GM18511 (cell line): ENCODE results near the gene TACO1.

Experiments used
- ATAC-seq: cut with Tn5 transposase; IDR thresholded peaks from one replicate; pipeline ENCODE4 v1.9.1; 2021; ENCODE audit warnings: mild to moderate bottlenecking, moderate library complexity; ENCODE audit not compliant: unreplicated experiment

Gene TACO1

DNA sequence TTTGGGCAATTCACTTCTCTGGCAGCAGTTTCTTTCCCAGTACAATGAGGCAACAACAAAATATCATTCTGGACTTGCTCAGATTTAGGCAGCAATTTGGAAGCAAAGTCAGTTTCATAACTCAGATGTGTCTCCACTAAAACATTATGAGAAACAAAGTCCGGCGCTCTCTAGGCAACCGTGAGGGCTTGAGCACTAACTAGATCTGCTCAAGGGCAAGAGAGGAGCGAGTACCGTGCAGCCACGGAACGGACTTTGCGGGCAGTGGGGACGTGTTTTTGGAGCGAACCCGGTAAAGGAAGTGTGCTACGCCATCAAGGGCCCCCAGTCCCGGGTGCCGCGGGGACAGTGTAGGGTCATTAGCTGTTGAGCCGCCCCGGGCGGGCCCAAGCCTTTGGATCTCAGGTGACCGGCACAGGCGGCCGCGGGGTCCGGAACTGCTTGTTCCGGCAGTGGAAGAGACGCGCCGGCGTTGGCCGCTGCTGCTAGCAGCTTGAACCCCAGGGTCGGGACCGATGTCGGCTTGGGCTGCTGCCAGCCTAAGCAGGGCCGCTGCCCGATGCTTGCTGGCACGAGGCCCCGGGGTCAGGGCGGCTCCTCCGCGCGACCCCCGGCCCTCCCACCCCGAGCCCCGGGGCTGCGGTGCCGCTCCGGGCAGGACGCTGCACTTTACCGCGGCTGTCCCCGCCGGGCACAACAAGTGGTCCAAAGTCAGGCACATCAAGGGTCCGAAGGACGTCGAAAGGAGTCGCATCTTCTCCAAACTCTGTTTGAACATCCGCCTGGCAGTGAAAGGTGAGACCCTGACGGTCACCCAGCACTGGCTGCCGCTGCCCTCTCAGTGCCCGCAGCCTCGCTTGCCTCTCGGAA lies at the start of gene TACO1:
Gene TACO1 (plus strand): TSS at position 327 of the 870 bp plus-strand sequence. CDS start 189 bp downstream, at position 516.
- peak; percentile 94 for ATAC-seq

DNA sequence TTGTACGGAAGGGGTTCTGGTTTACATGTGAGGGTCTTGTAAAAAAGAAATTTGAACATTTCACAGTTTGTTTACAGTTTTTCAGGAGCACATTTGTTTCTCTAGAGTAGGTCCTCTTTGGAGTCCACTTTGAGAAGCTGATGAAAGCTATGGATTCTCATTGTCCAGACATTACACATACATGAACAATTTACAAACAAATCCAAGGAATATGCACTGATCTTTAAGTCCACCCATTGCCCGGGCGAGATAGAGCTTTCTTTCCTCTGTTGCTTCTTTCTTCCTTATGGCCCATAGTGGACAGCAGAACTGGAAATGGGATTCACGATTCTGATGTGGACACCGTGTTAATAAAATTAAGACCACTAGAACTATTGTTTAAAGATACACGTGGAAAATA lies 48.5 kb upstream of the TACO1 start:
- no peak for ATAC-seq

DNA sequence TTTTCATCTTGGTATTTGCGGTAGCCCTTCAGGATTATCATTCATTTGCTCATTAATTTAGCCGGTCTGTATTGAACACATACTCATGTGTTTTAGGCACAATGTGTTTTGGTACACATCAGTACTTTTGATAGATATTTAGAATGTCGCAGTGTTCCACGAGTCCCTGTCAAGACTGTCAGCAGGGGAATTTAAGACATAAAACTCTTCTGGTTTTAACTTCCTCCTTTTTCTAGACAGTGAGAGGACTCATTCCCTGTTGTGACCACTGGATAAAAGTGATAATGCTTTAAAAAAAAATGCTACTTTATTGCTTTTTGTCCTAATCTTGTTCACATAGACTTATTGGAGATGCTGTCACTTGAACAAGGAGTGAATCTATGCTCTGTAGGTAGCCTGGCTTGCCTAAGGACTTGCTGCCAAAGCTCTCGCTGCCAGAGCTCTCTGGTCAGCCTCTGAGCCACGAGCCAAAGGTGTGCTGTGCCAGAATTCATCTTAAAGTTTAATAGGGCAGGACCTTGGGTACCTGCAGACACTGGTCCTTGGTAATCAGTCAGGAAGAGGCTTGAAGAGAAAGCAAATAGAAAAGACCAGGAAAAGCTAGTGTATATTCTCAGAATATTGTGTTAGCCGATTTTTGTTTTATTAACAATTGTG lies 45.1 kb upstream of the TACO1 start:
- ATAC-seq: no peak

DNA sequence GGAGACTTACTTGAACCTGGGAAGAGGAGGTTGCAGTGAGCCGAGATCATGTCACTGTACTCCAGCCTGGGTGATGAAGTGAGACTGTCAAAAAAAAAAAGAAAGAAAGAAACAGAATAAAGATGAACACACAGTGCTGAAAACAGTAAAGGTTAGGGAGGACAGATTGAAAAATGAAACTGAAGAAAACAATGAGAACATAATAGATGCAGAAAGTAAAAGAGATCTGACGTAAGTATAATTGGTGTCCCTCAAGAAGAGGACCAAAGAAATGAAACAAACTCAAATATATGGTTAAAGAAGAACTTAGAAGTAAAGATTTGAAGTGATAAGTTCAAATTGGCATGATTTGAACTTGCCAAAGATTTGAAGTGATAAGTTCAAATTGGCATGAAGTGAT lies 43.3 kb upstream of the TACO1 start:
- no peak for ATAC-seq

DNA sequence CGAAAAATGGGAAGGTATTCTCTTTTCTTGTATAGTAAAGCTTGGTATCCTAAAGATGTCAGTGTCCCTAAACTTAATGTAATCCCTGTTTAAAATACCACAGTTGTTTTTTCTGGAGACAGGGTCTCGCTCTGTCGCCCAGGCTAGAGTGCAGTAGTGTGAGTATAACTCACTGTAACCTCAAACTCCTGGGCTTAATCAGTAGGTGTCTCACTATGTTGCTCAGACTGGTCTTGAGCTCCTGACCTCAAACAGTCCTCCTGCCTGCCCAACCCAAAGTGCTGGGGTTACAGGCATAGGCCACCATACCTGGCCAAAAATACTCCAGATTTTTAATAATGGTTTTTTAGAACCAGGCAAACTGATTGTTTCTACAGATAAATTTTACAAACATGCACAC lies 42.3 kb upstream of the TACO1 start:
- no peak for ATAC-seq

DNA sequence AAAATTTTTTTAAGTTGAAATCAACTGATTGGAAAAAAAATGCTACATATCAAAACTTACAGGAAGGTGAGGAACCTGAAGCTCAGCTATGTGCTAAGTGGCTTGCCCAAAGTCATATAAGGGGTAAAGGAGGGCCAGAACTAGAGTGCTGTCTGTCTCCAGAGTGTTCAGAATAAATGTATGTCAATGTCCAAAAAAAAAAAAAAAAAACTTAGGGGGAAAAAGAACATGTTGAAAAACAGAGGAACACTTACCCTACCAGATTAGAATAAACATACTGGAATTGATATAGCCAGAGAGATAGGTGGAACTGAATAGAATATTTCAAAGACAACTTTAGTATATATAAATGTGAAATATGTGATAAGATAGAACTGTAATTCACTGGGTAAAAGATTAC lies 38.9 kb upstream of the TACO1 start:
- ATAC-seq: no peak

DNA sequence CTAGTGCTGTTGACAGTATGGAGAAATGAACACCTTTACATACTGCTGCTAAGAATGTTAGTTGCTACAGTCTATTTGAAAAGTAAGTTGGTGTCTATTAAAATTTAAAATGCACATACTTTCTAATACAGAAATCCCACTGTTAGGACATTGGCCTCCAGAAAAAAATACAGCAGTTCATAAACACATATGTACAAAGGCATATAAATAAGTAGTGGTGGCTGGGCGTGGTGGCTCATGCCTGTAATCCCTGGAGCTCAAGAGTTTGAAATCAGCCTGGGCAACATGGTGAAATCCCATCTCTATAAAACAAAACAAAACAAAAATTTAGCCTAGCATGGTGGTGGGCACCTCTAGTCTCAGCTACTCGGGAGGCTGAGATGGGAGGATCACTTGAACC lies 37.4 kb upstream of the TACO1 start:
- no peak for ATAC-seq

DNA sequence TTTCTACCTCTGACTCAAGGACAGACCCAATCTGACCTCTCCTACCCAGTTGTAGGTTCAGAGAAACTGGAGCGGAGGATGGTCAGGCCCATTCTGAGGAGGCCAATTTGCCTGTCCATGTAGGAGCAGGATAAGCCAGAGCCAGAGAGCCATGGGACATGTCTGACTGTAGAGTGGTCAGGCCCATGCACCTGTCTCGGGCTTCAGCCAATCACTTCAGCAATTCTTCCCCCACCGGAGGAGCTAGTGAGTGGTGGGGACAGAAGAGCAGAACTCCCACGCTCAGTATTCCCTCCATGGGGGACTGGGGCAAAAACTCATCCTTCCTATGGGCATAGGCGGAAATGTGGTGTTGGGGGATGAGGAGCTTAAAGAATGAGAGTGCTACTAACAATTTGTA lies 36.1 kb upstream of the TACO1 start:
- ATAC-seq: no peak

DNA sequence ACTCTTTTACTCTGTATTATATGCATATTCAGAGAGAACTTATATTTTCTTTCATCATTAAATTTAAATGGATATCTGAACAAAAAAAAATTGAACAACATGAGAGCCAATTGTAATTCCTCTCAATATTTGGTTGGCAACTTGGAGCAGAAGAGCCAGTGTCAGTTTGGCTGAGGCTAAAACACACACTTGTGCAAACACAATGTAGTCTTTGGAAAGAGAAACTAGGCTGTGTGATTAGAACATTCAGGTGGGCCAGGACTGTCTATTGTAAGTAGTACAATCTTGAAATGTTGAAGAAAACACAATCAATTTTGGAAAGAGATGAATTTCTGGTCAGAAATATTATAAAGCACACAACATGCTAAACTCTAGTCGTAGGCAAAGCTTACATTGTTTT lies 33.5 kb upstream of the TACO1 start:
- ATAC-seq: no peak

DNA sequence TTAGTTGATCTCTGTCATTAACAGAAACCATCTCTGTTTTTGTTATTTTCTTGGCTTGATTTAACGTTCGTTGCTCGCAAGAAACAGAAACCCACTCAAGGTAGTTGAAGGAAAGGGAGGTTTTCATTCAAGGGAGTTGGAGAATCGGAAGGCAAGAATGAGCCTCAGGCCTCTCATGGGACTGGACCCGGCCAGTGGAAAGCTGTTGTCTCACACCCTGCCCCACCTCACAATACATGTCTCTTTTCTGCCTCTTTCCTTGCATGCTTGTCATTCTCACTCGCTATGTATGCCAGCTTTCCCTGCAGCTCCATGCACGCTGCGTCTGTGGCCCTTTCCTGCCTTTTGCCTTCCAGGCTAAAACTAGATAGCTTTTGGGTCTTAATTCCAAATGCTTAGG lies 32.1 kb upstream of the TACO1 start:
- ATAC-seq: no peak

DNA sequence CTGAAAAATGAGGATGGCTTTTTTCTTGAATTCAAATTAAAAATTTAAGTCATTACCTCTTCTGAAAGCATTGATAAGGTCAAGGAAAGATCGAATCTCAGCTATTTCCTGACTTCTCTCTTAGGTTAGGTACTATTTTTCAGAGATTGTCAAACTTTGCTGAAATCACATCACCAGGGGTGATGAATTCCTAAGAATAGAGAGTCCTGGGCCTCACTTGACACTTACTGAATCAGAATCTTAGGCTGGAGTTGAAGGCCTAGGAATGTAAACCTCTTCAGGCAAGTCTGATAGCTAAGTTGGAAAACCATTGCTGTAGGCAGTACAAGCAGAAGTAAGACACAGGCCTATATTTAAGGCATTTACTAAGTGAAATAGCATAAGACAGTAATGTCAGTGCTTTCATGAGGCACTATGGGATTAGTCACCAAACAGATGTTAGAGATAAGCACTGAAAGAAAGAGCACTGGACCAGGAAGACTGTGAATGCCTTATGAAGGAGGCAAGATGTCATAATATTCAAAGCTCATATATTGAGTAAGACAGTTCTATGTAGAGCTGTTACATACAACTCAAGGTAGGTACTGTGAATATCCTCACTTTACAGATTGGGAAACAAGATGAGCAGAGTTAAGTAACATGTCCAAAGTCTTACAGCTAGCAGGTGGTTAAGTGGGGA lies 28.9 kb upstream of the TACO1 start:
- no peak for ATAC-seq

DNA sequence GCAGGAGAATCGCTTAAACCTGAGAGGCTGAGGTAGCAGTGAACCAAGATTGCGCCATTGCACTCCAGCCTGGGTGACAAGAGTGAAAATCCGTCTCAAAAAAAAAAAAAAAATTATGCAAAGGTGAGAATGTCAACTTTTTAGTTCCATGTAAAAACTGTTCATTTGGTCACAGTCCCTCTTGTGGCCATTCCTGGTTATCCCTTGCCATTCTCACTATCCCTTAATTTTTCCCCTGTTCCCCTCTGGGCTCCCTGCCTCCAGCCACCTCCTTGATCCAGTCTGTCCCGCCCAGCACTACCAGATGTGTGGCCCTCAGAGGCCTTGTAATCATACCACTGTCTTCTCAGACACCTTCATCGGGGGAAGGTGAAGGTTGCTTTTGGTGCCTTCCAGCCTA lies 27.1 kb upstream of the TACO1 start:
- ATAC-seq: no peak

DNA sequence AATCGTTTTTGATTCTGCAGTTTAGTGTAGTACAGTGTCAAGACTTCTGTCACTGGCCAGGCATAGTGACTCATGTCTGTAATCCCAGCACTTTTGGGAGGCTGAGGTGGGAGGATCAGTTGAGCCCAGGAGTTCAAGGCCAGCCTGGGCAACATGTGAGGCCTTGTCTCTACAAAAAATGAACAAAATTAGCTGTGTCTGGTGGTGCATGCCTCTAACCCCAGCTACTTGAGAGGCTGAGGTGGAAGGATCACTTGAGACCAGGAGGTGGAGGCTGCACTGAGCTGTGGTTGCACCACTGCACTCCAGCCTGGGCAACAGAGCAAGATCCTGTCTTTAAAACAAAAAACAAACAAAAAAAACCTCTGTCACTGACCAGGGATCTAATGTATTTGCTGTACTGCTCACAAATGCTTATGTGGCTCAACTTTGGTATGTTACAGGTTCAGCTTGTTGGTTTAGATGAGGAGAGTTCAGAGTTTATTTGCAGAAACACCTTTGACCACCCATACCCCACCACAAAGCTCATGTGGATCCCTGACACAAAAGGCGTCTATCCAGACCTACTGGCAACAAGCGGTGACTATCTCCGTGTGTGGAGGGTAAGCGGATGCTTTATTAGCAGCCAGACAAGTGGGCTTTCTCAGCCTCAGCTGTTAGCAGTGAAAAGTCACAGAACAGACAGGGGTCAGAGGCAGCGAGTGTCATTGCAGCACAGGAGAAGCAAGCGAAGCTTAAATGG lies 22.5 kb upstream of the TACO1 start:
- no peak for ATAC-seq

DNA sequence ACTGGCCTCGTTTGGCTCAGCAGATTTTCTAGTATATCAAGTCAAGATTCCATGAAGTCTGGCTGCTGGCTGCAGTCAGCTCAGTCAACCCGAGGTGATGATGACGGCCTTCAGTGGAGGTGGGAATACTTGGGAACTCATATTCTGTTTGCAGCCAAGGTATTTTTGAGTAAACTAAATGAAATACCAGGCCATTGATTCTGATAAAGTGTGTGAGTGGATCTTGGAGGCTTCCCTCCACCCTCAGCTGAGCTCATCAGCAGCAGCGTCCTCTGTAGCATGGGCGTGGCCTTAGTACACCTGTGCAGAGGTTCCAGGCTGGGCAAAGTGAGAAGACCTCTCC lies 22.0 kb upstream of the TACO1 start:
- no peak for ATAC-seq

DNA sequence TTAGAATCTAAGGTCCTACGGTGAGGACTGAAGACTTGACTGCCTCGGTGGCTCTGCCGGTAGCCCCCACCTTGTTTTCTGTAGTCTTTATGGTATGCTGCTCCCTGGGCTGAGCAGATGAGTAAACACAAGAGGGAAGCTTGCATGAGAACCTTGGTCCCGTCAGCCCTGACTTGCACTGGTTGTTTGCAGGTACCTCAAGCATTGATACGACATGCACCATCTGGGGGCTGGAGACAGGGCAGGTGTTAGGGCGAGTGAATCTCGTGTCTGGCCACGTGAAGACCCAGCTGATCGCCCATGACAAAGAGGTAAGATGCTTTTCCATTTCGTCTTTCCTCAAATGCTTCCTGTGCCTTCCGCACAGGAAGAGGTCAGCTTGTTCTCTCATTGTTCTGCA lies 21.1 kb upstream of the TACO1 start:
- no peak for ATAC-seq

DNA sequence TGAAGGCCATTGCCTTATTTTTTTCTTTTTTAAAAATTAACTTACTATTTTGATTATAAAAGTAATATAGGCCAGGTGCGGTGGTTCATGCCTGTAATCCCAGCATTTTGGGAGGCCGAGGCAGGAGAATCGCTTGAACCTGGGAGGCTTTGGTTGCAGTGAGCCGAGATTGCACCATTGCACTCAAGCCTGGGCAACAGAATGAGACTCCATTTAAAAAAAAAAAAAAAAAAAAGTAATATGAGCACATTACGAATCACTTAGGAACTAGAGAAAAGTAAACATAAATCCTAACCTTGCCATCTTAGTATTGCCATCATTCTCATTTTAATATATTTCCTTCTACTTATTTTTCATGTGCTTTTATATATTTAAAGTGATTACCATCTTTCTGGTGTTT lies 12.9 kb upstream of the TACO1 start:
- ATAC-seq: no peak

DNA sequence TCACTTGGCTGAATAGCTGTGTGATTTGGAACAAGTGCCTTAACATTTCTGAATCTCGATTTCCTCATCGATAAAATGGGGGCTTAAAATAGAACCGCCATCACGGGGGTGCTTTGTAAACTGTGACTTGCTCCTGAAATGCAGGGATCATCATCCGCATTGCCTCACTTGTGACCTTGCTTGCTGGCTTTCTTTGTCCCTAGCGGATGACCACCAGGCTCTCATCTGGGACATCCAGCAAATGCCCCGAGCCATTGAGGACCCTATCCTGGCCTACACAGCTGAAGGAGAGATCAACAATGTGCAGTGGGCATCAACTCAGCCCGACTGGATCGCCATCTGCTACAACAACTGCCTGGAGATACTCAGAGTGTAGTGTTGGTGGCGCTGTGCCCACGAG lies 11.9 kb upstream of the TACO1 start:
- ATAC-seq: no peak

DNA sequence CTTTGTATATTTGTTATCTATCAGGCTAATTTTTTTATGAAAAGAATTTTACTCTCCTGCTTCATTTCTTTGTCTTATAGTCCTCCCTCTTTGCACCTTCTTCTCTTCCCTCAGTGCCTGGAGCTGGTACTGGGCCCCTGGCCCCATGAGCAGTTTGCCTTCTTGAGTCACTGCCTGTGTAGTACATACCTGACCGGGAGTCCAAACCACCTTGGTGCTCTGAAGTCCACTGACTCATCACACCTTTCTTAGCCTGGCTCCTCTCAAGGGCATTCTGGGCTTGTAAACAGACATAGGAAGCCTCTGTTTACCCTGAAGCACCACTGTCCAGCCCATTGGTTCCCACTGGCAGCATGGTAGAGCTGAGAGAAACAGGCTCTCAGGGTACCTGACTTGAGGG lies 11.0 kb upstream of the TACO1 start:
- no peak for ATAC-seq

DNA sequence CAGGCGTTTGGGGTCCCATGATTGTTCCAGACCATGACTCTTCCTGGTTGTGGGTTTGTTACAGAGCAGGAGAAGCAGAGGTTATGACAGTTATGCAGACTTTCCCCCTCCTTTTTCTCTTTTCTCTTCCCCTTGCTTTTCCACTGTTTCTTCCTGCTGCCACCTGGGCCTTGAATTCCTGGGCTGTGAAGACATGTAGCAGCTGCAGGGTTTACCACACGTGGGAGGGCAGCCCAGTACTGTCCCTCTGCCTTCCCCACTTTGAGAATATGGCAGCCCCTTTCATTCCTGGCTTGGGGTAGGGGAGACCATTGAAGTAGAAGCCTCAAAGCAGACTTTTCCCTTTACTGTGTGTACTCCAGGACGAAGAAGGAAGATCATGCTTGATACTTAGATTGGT lies 7.9 kb upstream of the TACO1 start:
- ATAC-seq: no peak

DNA sequence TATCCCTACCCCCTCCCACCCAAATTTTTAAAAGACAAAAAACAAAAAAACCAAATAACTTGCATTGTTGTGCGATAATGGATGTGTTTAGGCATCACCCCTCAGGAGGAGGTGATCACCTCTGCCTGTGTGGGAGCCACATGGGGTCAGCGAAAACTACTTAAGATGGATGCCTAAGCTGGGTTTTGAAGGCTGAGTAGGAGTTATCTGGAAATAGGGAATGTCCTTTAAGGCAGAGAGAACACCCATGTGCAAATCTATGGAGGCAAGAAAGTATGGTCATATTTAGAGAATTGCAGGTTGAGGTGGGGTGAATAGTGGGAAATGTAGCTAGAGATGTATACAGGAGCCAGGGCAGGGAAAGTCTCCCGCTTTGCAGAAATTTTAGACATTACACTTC lies 5.6 kb upstream of the TACO1 start:
- no peak for ATAC-seq

DNA sequence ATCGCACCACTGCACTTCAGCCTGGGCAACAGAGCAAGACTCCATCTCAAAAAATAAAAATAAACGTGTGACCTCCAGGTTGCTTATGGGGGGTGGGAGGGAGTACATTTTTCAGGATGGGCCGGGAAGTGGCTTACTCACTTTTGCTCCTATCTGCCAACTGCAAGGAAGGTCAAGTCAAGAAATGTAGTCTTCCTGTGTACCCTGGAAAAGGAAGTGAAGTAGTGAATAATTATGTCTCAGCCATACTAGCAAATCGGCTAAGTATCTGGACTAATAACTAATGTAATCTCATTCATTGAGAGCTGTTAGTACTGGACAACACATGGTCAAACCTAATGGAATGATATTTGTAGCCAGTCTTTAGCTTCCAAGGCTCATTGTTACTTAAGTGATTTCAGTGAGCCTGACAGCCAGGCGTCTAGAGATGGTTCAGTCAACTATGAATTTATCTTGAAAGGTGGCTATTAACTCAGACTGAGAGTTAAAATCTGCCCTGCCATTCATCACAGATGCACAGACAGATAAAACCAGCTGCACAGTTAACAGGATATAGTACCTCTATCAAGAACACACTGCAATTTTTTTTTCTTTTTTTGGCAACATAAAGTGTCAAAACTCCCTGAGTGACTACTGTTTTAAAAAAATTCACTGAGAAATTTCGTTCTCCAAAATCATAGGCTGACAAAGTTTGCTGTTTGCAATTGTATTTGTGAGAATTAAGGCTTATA lies 3.7 kb upstream of the TACO1 start:
- no peak for ATAC-seq
